Measurements from ENCODE around the gene CFAP70.

CFAP70 gene

GRCh38 chr10:73310475-73310874 is 48.2 kb downstream of the CFAP70 start:
- no peak for TF ChIP-seq CTCF (IDR thresholded peaks at IDR 0.05; ENCODE audit: borderline replicate concordance, insufficient read depth, low read depth, low read length)
- H3K4me3 ChIP-seq (ENCODE audit: low read depth, low read length), result no peak overlapping the region

- H3K4me3 ChIP-seq (ENCODE audit: low read depth, low read length), result no peak overlapping the region
- TF ChIP-seq CTCF (IDR thresholded peaks at IDR 0.05; ENCODE audit: borderline replicate concordance, insufficient read depth, low read depth, low read length), result no peak
Measured at GRCh38 chr10:73307203-73307800, 51.4 kb downstream of the CFAP70 start.

GRCh38 chr10:73306171-73306708 is 52.4 kb downstream of the CFAP70 start:
- no peak overlapping the region for H3K4me3 ChIP-seq (ENCODE audit: low read depth, low read length)
- TF ChIP-seq CTCF (IDR thresholded peaks at IDR 0.05; ENCODE audit: borderline replicate concordance, insufficient read depth, low read depth, low read length), result no peak

GRCh38 chr10:73296946-73297345 is 61.7 kb downstream of the CFAP70 start:
- TF ChIP-seq CTCF (IDR thresholded peaks at IDR 0.05; ENCODE audit: borderline replicate concordance, insufficient read depth, low read depth, low read length), result no peak
- no peak overlapping the region for H3K4me3 ChIP-seq (ENCODE audit: low read depth, low read length)

- no peak for TF ChIP-seq CTCF (IDR thresholded peaks at IDR 0.05; ENCODE audit: borderline replicate concordance, insufficient read depth, low read depth, low read length)
- H3K4me3 ChIP-seq (ENCODE audit: low read depth, low read length), result no peak overlapping the region
Measured at GRCh38 chr10:73293461-73293860, 65.2 kb downstream of the CFAP70 start.

- TF ChIP-seq CTCF (IDR thresholded peaks at IDR 0.05; ENCODE audit: borderline replicate concordance, insufficient read depth, low read depth, low read length), result no peak
- no peak overlapping the region for H3K4me3 ChIP-seq (ENCODE audit: low read depth, low read length)
Measured at GRCh38 chr10:73289958-73290357, 68.7 kb downstream of the CFAP70 start.

GRCh38 chr10:73287441-73287840 is 71.2 kb downstream of the CFAP70 start:
- H3K4me3 ChIP-seq (ENCODE audit: low read depth, low read length), result no peak overlapping the region
- TF ChIP-seq CTCF (IDR thresholded peaks at IDR 0.05; ENCODE audit: borderline replicate concordance, insufficient read depth, low read depth, low read length), result no peak

Data from GM12875 (cell line).